ENCODE data around the gene MTARC1. TPM values are rescaled to one million over a fixed set of nuclear protein-coding genes. Genes with fewer than 3 reads are reported as not detected.
A peak's percentile ranks its signal among the peaks of the same experiment; 100 is the strongest.

The MTARC1 gene
- total and polyA plus RNA-seq, 10 donors, result 3.2 to 17.3 (median 8.1) TPM

- TF ChIP-seq POLR2AphosphoS5 (IDR thresholded peaks at IDR 0.05) (no peak), CTCF (IDR thresholded peaks at IDR 0.05 in 8 of 11, conservative IDR thresholded peaks at IDR 0.05 in 3 of 11) (no peak), POLR2A (IDR thresholded peaks at IDR 0.05) (no peak)
- no peak overlapping the region for H3K4me3 ChIP-seq
- H3K36me3 ChIP-seq, result peaks cover 0 to 82% (median 0%) of the 10 kb centered on the region in 6 donors
- no peak overlapping the region for H3K27ac ChIP-seq
- intact Hi-C loops (cut with DNase I; ENCODE audit: low total_unique reads), result no loop called here
- no peak for DNase-seq
- H3K27me3 ChIP-seq (replicated peaks in 1 of 7), result peaks cover 0 to 25% (median 0%) of the 10 kb centered on the region in 7 donors
- 83 to 93% (median 87%) methylated on average over 11 of the region's 11 CpGs for WGBS, 5 donors
- no peaks in the 10 kb centered on the region for H3K9me3 ChIP-seq
- peaks cover 0 to 32% (median 11%) of the 10 kb centered on the region in 6 donors for H3K4me1 ChIP-seq
Measured at GRCh38 chr1:220808345-220809186, 21.9 kb downstream of the MTARC1 start.

GRCh38 chr1:220809187-220809550 lies 22.5 kb downstream of the MTARC1 start:
- intact Hi-C loops (cut with DNase I; ENCODE audit: low total_unique reads), result no loop called here
- DNase-seq, result no peak
- Histone ChIP-seq H3K36me3 (peaks cover 0 to 88% (median 0%) of the 10 kb centered on the region in 6 donors), H3K27me3 (replicated peaks in 1 of 7) (peaks cover 0 to 25% (median 0%) of the 10 kb centered on the region in 7 donors), H3K4me1 (peaks cover 0 to 26% (median 11%) of the 10 kb centered on the region in 6 donors), H3K27ac (no peak overlapping the region), H3K4me3 (no peak overlapping the region), H3K9me3 (no peaks in the 10 kb centered on the region)
- WGBS, 5 donors, result 91 to 95% (median 92%) methylated on average over 6 of the region's 6 CpGs
- TF ChIP-seq POLR2AphosphoS5 (IDR thresholded peaks at IDR 0.05), result no peak
- TF ChIP-seq CTCF (IDR thresholded peaks at IDR 0.05 in 8 of 11, conservative IDR thresholded peaks at IDR 0.05 in 3 of 11), result no peak
- no peak for TF ChIP-seq POLR2A (IDR thresholded peaks at IDR 0.05)

- TF ChIP-seq POLR2AphosphoS5 (IDR thresholded peaks at IDR 0.05) (no peak), CTCF (IDR thresholded peaks at IDR 0.05 in 8 of 11, conservative IDR thresholded peaks at IDR 0.05 in 3 of 11) (no peak), POLR2A (IDR thresholded peaks at IDR 0.05) (no peak)
- intact Hi-C loops (cut with DNase I; ENCODE audit: low total_unique reads), result loop anchor here (5.0 to 10.0 kb wide), 2 partner anchors 393 to 625 kb away; no protein-coding TSS in a partner anchor
- Histone ChIP-seq H3K4me1 (peaks cover 0 to 21% (median 11%) of the 10 kb centered on the region in 6 donors), H3K27ac (no peak overlapping the region), H3K27me3 (replicated peaks in 1 of 7) (peaks cover 0 to 30% (median 0%) of the 10 kb centered on the region in 7 donors), H3K36me3 (peaks cover 0 to 88% (median 0%) of the 10 kb centered on the region in 6 donors), H3K4me3 (no peak overlapping the region), H3K9me3 (no peaks in the 10 kb centered on the region)
- 83 to 88% (median 84%) methylated on average over 8 of the region's 8 CpGs for WGBS, 5 donors
- DNase-seq, result no peak
Measured at GRCh38 chr1:220809704-220810103, 23.0 kb downstream of the MTARC1 start.

- WGBS, 5 donors, result 15 to 36% (median 21%) methylated on average over 20 of the region's 20 CpGs
- no peak for TF ChIP-seq POLR2A (IDR thresholded peaks at IDR 0.05)
- peak in 2 of 3 donors; percentile 12 to 21 for TF ChIP-seq POLR2AphosphoS5 (IDR thresholded peaks at IDR 0.05)
- TF ChIP-seq CTCF (IDR thresholded peaks at IDR 0.05 in 8 of 11, conservative IDR thresholded peaks at IDR 0.05 in 3 of 11), result peak; percentile 70 to 95 (median 90)
- Histone ChIP-seq H3K27ac (no peak overlapping the region), H3K4me1 (peaks cover 0 to 16% (median 11%) of the 10 kb centered on the region in 6 donors), H3K27me3 (replicated peaks in 1 of 7) (peaks cover 0 to 30% (median 0%) of the 10 kb centered on the region in 7 donors), H3K9me3 (no peaks in the 10 kb centered on the region), H3K4me3 (peak overlapping the region in 2 of 8 donors; percentile 21 to 57), H3K36me3 (peaks cover 0 to 88% (median 0%) of the 10 kb centered on the region in 6 donors)
- intact Hi-C loops (cut with DNase I; ENCODE audit: low total_unique reads), result loop anchor here (5.0 to 10.0 kb wide), 2 partner anchors 392 to 625 kb away; no protein-coding TSS in a partner anchor
- peak; percentile 94 for DNase-seq
Measured at GRCh38 chr1:220810179-220810653, 23.5 kb downstream of the MTARC1 start.
